Osteoblast (primary cell): Measurements from ENCODE around the gene TEC. TPM values are rescaled to one million over a fixed set of nuclear protein-coding genes. Genes with fewer than 3 reads are reported as not detected.

Source experiments
- DNase-seq: peaks from one replicate; pipeline ENCODE4 v3.0.0; 2011; ENCODE audit warnings: low spot score, mixed read lengths; ENCODE audit not compliant: insufficient read length; ENCODE audit errors: missing footprints
- H2AFZ ChIP-seq: 2 replicates; pipeline ENCODE4 v1.6.0; 2011; ENCODE audit warnings: mild to moderate bottlenecking, low read length
- H3K27ac ChIP-seq: 2 replicates; pipeline ENCODE4 v1.5.1; 2011; ENCODE audit warnings: mild to moderate bottlenecking, low read depth, low read length, moderate library complexity
- H3K27me3 ChIP-seq: 2 replicates; pipeline ENCODE4 v1.6.0; 2012; ENCODE audit warnings: mild to moderate bottlenecking, control low read depth, inconsistent platforms, low read length, moderate library complexity; ENCODE audit not compliant: insufficient read depth
- H3K36me3 ChIP-seq: 2 replicates; pipeline ENCODE4 v1.5.1; 2011; ENCODE audit warnings: mild to moderate bottlenecking, low read length, control low read depth, moderate library complexity; ENCODE audit not compliant: insufficient read depth
- H3K4me1 ChIP-seq: 2 replicates; pipeline ENCODE4 v1.5.1; 2011; ENCODE audit warnings: mild to moderate bottlenecking, low read length, control low read depth, moderate library complexity; ENCODE audit not compliant: insufficient read depth
- H3K4me2 ChIP-seq: 2 replicates; pipeline ENCODE4 v1.6.0; 2011; ENCODE audit warnings: mild to moderate bottlenecking, low read length; ENCODE audit not compliant: insufficient read depth
- H3K4me3 ChIP-seq: fragments of 200-600 bp; sonication (generic); 3 replicates; pipeline ENCODE4 v1.5.1; 2012; ENCODE audit warnings: mild to moderate bottlenecking, low read length, inconsistent platforms; ENCODE audit not compliant: insufficient read depth
- H3K79me2 ChIP-seq: 2 replicates; pipeline ENCODE4 v1.6.0; 2012; ENCODE audit warnings: mild to moderate bottlenecking, low read length, control low read depth, inconsistent platforms; ENCODE audit not compliant: insufficient read depth
- H3K9me3 ChIP-seq: 2 replicates; pipeline ENCODE4 v1.5.1; 2011; ENCODE audit warnings: low read depth, low read length, control low read depth
- H4K20me1 ChIP-seq: 2 replicates; pipeline ENCODE4 v1.6.0; 2012; ENCODE audit warnings: mild to moderate bottlenecking, low read length, control low read depth; ENCODE audit not compliant: insufficient read depth
- total RNA-seq: library from RNA; depleted of rRNA; stranded (reverse); fragments of >200 nt; gene quantifications from 2 replicates; pipeline ENCODE4 v1.2.3, GENCODE V29; 2012
- TF ChIP-seq, protein P1 (sequence below): IDR thresholded peaks from 2 replicates; pipeline ENCODE4 v1.5.1; 2011; ENCODE audit warnings: mild to moderate bottlenecking, low read depth, low read length, moderate library complexity; ENCODE audit errors: extremely low read depth

The TEC gene
- total RNA-seq, 1 donor = 1.8 TPM

- H4K20me1 ChIP-seq = no peaks in the 10 kb centered on the region
- H3K27ac ChIP-seq = no peak overlapping the region
- TF ChIP-seq, protein P1, sequence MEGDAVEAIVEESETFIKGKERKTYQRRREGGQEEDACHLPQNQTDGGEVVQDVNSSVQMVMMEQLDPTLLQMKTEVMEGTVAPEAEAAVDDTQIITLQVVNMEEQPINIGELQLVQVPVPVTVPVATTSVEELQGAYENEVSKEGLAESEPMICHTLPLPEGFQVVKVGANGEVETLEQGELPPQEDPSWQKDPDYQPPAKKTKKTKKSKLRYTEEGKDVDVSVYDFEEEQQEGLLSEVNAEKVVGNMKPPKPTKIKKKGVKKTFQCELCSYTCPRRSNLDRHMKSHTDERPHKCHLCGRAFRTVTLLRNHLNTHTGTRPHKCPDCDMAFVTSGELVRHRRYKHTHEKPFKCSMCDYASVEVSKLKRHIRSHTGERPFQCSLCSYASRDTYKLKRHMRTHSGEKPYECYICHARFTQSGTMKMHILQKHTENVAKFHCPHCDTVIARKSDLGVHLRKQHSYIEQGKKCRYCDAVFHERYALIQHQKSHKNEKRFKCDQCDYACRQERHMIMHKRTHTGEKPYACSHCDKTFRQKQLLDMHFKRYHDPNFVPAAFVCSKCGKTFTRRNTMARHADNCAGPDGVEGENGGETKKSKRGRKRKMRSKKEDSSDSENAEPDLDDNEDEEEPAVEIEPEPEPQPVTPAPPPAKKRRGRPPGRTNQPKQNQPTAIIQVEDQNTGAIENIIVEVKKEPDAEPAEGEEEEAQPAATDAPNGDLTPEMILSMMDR = no peak
- DNase-seq = no peak
- no peaks in the 10 kb centered on the region for H3K79me2 ChIP-seq
- H3K36me3 ChIP-seq = no peaks in the 10 kb centered on the region
- H3K4me1 ChIP-seq = peaks cover 7% of the 10 kb centered on the region
- no peaks in the 10 kb centered on the region for H3K9me3 ChIP-seq
- no peaks in the 10 kb centered on the region for H3K27me3 ChIP-seq
- no peak overlapping the region for H2AFZ ChIP-seq
- no peak overlapping the region for H3K4me3 ChIP-seq
- H3K4me2 ChIP-seq = no peak overlapping the region
Measured at GRCh38 chr4:48110452-48110978, 159.1 kb downstream of the TEC start.

- Histone ChIP-seq H3K4me1 (peaks cover 7% of the 10 kb centered on the region), H3K4me3 (no peak overlapping the region), H3K36me3 (no peaks in the 10 kb centered on the region), H3K79me2 (no peaks in the 10 kb centered on the region), H3K27ac (no peak overlapping the region), H2AFZ (no peak overlapping the region), H3K9me3 (no peaks in the 10 kb centered on the region), H3K4me2 (no peak overlapping the region), H3K27me3 (no peaks in the 10 kb centered on the region), H4K20me1 (no peaks in the 10 kb centered on the region)
- TF ChIP-seq, protein P1 = peak; percentile 57
- peak; percentile 62 for DNase-seq
Measured at GRCh38 chr4:48109413-48110263, 160.0 kb downstream of the TEC start.

DNA sequence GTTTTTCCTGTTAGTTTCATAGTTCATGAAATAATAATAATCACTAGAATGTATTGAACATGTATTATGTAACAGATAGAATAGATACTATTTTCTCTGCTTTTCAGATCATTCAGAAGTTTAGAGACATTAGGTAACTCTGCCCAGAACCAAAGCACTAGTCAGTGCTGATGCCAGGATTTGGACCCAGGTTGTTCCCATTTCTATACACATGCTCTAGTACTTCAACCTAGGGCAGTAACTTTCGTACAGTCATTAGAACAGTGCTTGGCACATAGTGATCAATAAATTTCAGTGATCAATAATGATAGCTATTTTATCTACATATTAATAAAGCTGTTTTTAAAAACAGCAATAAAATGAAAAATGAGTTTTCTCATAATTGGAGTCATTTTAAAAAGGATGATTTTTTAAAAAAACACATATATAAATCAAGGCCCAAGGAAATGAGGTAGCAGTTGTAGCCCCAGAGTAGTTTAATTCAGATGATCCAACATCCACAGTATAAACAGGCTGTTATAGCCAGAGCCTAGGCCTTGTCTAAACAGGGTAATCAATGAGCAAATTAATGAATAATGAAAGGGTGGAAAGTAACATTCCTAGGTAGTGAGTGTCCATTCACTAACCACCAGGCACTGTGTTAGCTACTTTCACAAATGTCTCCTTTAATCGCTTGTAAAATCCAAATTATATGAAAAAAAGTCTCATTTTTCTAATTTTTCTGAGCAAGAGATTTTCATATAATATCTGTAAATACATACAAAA is 161.1 kb downstream of the TEC start:
- TF ChIP-seq, protein P1 = no peak
- no peak for DNase-seq
- no peaks in the 10 kb centered on the region for H4K20me1 ChIP-seq
- no peak overlapping the region for H2AFZ ChIP-seq
- H3K36me3 ChIP-seq = no peaks in the 10 kb centered on the region
- H3K27me3 ChIP-seq = no peaks in the 10 kb centered on the region
- H3K27ac ChIP-seq = no peak overlapping the region
- H3K79me2 ChIP-seq = no peaks in the 10 kb centered on the region
- H3K9me3 ChIP-seq = no peaks in the 10 kb centered on the region
- no peak overlapping the region for H3K4me3 ChIP-seq
- H3K4me1 ChIP-seq = peaks cover 7% of the 10 kb centered on the region
- H3K4me2 ChIP-seq = no peak overlapping the region

DNA sequence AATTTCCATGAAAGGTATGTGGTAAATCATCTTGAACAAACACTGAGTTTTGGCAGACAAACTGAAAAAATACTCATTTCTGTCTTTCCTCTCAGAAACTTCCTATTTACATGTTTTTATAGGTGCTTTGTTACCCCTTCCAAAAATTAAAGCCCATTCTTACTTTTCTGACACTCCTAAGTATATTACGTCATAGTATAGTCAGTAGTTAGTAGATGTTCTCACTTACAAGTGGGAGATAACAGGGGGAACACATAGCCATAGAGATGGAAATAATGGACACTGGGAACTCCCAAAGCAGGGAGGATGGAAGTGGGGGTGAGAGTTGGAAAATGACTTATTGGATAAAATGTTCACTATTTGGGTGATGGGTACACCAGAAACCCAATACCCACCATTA is 164.4 kb downstream of the TEC start:
- H3K4me3 ChIP-seq = no peak overlapping the region
- no peaks in the 10 kb centered on the region for H3K79me2 ChIP-seq
- H3K4me1 ChIP-seq = no peaks in the 10 kb centered on the region
- H3K9me3 ChIP-seq = no peaks in the 10 kb centered on the region
- DNase-seq = no peak
- no peaks in the 10 kb centered on the region for H3K27me3 ChIP-seq
- H3K27ac ChIP-seq = no peak overlapping the region
- no peaks in the 10 kb centered on the region for H3K36me3 ChIP-seq
- no peaks in the 10 kb centered on the region for H4K20me1 ChIP-seq
- TF ChIP-seq, protein P1 = no peak
- no peak overlapping the region for H2AFZ ChIP-seq
- H3K4me2 ChIP-seq = no peak overlapping the region
